ENCODE measurements around the gene PEG3. TPM values are rescaled to one million over a fixed set of nuclear protein-coding genes. Genes with fewer than 3 reads are reported as not detected.

Gene PEG3
- total RNA-seq, 4 donors from 2014 or later: 6.1 to 12.7 (median 6.5) TPM

- no peak for TF ChIP-seq CTCF (IDR thresholded peaks at IDR 0.05; ENCODE audit: low read depth)
Measured at GRCh38 chr19:56832352-56832928, 8.1 kb downstream of the PEG3 start.

GRCh38 chr19:56831255-56831654, 9.3 kb downstream of the PEG3 start:
- no peak for TF ChIP-seq CTCF (IDR thresholded peaks at IDR 0.05; ENCODE audit: low read depth)

GRCh38 chr19:56829596-56829995, 10.9 kb downstream of the PEG3 start:
- no peak for TF ChIP-seq CTCF (IDR thresholded peaks at IDR 0.05; ENCODE audit: low read depth)

GRCh38 chr19:56827708-56828107, 12.8 kb downstream of the PEG3 start:
- TF ChIP-seq CTCF (IDR thresholded peaks at IDR 0.05; ENCODE audit: low read depth): no peak

GRCh38 chr19:56823956-56824355, 16.6 kb downstream of the PEG3 start:
- no peak for TF ChIP-seq CTCF (IDR thresholded peaks at IDR 0.05; ENCODE audit: low read depth)

GRCh38 chr19:56823417-56823816, 17.1 kb downstream of the PEG3 start:
- no peak for TF ChIP-seq CTCF (IDR thresholded peaks at IDR 0.05; ENCODE audit: low read depth)

- no peak for TF ChIP-seq CTCF (IDR thresholded peaks at IDR 0.05; ENCODE audit: low read depth)
Measured at GRCh38 chr19:56822755-56823154, 17.8 kb downstream of the PEG3 start.

Data from subcutaneous adipose tissue (tissue), 4 donors.